ENCODE results near the gene NR4A2.

NR4A2 gene

GRCh38 chr2:156332534-156333273 lies at the start of gene NR4A2:
Gene NR4A2, minus strand, starts transcription at chr2:156332721. Its CDS starts 2,535 bp downstream, at chr2:156330186.
- DNase-seq, result peak in 49 of 51 donors; percentile 15 to 92 (median 75)

GRCh38 chr2:156380117-156380645 lies 47.7 kb upstream of the NR4A2 start:
- no peak for DNase-seq

- DNase-seq, result no peak
These were observed 47.2 kb upstream of the NR4A2 start for GRCh38 chr2:156379714-156380113.

- no peak for DNase-seq
These were observed 46.5 kb upstream of the NR4A2 start for GRCh38 chr2:156379071-156379470.

GRCh38 chr2:156366753-156367152 lies 34.2 kb upstream of the NR4A2 start:
- DNase-seq, result no peak

- DNase-seq, result no peak
These were observed 30.6 kb upstream of the NR4A2 start for GRCh38 chr2:156363141-156363540.

- DNase-seq, result no peak
These were observed 23.7 kb upstream of the NR4A2 start for GRCh38 chr2:156356014-156356754.

GRCh38 chr2:156352911-156353310 lies 20.4 kb upstream of the NR4A2 start:
- no peak for DNase-seq

GRCh38 chr2:156350374-156351142 lies 18.0 kb upstream of the NR4A2 start:
- no peak for DNase-seq

- DNase-seq, result no peak
These were observed 17.1 kb upstream of the NR4A2 start for GRCh38 chr2:156349605-156350004.

- DNase-seq, result no peak
These were observed 16.6 kb upstream of the NR4A2 start for GRCh38 chr2:156349161-156349560.

GRCh38 chr2:156347431-156347830 lies 14.9 kb upstream of the NR4A2 start:
- DNase-seq, result no peak

GRCh38 chr2:156346731-156347130 lies 14.2 kb upstream of the NR4A2 start:
- no peak for DNase-seq

- no peak for DNase-seq
These were observed 13.1 kb upstream of the NR4A2 start for GRCh38 chr2:156345582-156345981.

- DNase-seq, result no peak
These were observed 11.4 kb upstream of the NR4A2 start for GRCh38 chr2:156343940-156344301.

- DNase-seq, result peak in 1 of 51 donors; percentile 30
These were observed 10.8 kb upstream of the NR4A2 start for GRCh38 chr2:156343096-156343939.

GRCh38 chr2:156342254-156343095 lies 10.0 kb upstream of the NR4A2 start:
- DNase-seq, result peak; percentile 43 to 95 (median 89)

- DNase-seq, result peak; percentile 40 to 94 (median 78)
These were observed 9.1 kb upstream of the NR4A2 start for GRCh38 chr2:156341452-156342253.
